SK-N-MC (cell line): Measurements from ENCODE around the gene NDUFB7.

Experiments used
- EZH2 ChIP-seq: fragments of 200-600 bp; sonication (generic); IDR thresholded peaks from one replicate; pipeline ENCODE4 v1.6.1; 2017; ENCODE audit warnings: antibody characterized with exemption
- POLR2AphosphoS5 ChIP-seq: IDR thresholded peaks from 2 replicates; pipeline ENCODE4 v1.6.1; 2012; ENCODE audit warnings: mild to moderate bottlenecking, low read depth, low read length, borderline replicate concordance

GRCh38 chr19:14553042-14553938, 18.6 kb downstream of the NDUFB7 start:
- TF ChIP-seq POLR2AphosphoS5 (no peak), EZH2 (no peak)
